Heart left ventricle (tissue), 13 donors: Measurements from ENCODE around the gene PDE11A.

ENCODE experiments used
- POLR2A ChIP-seq, 2 donors: fragments of 450-650 bp; IDR thresholded peaks; one replicate each; pipeline ENCODE4 v1.6.1; 2017; ENCODE audit warnings: antibody characterized with exemption in 2 of 2, mild to moderate bottlenecking in 2 of 2, moderate library complexity in 2 of 2
- TF ChIP-seq, protein P1 (sequence below), 12 donors: fragments of 200-600 bp; sonication (generic) in 4 of 12; IDR thresholded peaks; one replicate each; pipeline versions ENCODE4 v1.5.0 to v1.8.0; 2018 to 2022; ENCODE audit warnings: antibody characterized with exemption in 12 of 12, mild to moderate bottlenecking in 5 of 12
- donor health status: ischemic (EF 13 %, LVEDD 7.1; RV severe dilation, severe dysfunction).
- donor health status: DM: no; HTN: yes; CAD: no.
- donor health status: DM: no; HTN: no; CAD: no.
- donor health status: ischemic (EF 25% LVEDD 6.9; RV normal size, moderate dysfunction).
- donor health status: ischemic (EF 25% LVEDD 5.7; RV mildly dilated, moderate dysfunction).
- donor health status: ischemic (EF 35%, LVEDD 5.7; RV mildly dilated, moderate dysfunction).
- donor health status: nonischemic (EF 11% LVEDD 7.7; RV severe dilation, severe dysfunction).
- donor health status: DM: yes; HTN: yes; CAD: no.
- donor health status: PGD.
- donor health status: ischemic (EF 29% LVEDD 5.4; RV normal size, mild dysfunction).
- donor health status: nonischemic (EF 23%, LVEDD 6.1; RV moderate dilation, normal function).

DNA sequence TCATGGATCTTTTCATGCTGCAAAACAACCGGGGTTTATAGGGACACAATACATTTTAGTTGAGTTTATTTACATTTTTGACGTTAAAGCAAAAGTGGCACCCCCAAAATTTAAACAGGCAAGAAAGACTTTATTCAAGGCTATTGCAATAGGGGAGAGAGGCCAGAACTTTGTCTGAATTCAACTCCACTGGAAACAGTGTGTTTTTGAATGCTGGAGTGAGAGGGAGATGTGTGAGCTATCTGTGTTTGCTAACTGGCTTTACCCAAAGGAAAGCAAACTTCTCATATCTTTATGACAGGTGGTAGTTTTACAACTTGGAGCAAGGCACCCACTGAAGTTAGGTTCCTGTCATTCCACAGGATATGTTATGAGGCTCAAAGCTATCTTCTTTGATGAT is 472.6 kb downstream of the PDE11A start:
- TF ChIP-seq, protein P1, sequence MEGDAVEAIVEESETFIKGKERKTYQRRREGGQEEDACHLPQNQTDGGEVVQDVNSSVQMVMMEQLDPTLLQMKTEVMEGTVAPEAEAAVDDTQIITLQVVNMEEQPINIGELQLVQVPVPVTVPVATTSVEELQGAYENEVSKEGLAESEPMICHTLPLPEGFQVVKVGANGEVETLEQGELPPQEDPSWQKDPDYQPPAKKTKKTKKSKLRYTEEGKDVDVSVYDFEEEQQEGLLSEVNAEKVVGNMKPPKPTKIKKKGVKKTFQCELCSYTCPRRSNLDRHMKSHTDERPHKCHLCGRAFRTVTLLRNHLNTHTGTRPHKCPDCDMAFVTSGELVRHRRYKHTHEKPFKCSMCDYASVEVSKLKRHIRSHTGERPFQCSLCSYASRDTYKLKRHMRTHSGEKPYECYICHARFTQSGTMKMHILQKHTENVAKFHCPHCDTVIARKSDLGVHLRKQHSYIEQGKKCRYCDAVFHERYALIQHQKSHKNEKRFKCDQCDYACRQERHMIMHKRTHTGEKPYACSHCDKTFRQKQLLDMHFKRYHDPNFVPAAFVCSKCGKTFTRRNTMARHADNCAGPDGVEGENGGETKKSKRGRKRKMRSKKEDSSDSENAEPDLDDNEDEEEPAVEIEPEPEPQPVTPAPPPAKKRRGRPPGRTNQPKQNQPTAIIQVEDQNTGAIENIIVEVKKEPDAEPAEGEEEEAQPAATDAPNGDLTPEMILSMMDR (IDR thresholded peaks at IDR 0.05), result no peak
- no peak for TF ChIP-seq POLR2A (IDR thresholded peaks at IDR 0.05)
